ENCODE results near the gene TMOD1.

DNA sequence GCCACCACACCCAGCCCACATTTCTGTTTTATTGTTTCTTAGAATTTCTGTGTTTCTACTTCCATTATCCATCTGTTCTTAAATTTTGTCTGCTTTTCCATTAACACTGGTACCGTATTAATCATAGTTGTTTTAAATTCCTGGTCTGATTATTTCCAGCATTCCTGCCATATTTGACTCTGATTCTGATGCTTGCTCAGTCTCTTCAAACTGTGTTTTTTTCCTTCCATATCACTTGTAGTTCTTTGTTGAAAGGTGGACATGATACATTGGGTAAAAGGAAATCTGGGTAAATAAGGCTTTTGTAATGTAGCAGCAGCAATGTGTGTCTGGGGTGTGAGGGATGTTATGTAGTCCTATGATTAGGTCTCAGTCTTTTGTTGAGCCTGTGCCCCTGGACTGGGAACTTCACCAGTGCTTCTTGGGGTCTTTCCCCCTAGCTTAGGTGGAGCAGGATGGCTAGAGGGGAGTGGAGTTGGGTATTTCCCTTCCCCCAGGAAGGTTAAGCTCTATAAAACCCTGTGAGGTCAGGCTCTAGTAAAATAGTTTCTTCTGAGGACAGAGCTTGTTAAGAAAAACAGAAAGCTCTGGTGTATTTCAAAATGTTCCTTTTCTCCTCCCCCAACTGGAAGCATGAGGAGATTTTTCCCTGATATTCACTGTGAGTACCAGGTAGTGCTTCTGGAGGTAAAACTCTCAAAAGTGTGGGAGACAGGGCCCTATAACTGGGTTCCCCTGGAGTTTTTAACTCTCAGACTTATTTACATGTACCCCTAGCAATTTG is 10.1 kb upstream of the TMOD1 start:
- TF ChIP-seq, protein P1, sequence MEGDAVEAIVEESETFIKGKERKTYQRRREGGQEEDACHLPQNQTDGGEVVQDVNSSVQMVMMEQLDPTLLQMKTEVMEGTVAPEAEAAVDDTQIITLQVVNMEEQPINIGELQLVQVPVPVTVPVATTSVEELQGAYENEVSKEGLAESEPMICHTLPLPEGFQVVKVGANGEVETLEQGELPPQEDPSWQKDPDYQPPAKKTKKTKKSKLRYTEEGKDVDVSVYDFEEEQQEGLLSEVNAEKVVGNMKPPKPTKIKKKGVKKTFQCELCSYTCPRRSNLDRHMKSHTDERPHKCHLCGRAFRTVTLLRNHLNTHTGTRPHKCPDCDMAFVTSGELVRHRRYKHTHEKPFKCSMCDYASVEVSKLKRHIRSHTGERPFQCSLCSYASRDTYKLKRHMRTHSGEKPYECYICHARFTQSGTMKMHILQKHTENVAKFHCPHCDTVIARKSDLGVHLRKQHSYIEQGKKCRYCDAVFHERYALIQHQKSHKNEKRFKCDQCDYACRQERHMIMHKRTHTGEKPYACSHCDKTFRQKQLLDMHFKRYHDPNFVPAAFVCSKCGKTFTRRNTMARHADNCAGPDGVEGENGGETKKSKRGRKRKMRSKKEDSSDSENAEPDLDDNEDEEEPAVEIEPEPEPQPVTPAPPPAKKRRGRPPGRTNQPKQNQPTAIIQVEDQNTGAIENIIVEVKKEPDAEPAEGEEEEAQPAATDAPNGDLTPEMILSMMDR (conservative IDR thresholded peaks at IDR 0.05 in 1 of 2, IDR thresholded peaks at IDR 0.05 in 1 of 2; ENCODE audit: low read depth in 1 of 2, low read length in 2 of 2) = no peak
- no peak for TF ChIP-seq EZH2 (IDR thresholded peaks at IDR 0.05; ENCODE audit: low read length, missing control alignments)

Measured in fibroblast of lung (primary cell).